ENCODE measurements around the gene PDS5B.

PDS5B gene

DNA sequence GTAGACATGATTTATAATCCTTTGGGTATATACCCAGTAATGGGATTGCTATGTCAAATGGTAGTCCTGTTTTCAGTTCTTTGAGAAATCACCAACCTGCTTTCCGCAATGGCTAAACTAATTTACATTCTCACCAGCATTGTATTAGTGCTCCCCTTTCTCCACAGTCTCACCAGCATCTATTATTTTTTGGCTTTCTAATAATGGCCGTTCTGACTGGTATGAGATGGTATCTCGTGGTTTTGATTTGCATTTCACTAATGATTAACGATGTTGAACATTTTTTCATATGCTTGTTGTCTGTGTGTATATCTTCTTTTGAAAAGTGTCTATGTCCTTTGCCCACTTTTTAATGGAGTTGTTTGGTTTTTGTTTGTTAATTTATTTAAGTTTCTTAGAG lies 165.1 kb downstream of the PDS5B start:
- peaks cover 17% of the 10 kb centered on the region for H3K36me3 ChIP-seq (ENCODE audit: control insufficient read depth, insufficient read depth, low read length)
- H3K4me1 ChIP-seq (ENCODE audit: control insufficient read depth, insufficient read depth, low read length), result no peaks in the 10 kb centered on the region
- H3K4me3 ChIP-seq (ENCODE audit: low read depth, low read length), result no peak overlapping the region

GRCh38 chr13:32752311-32752710 lies 166.1 kb downstream of the PDS5B start:
- no peaks in the 10 kb centered on the region for H3K27me3 ChIP-seq (ENCODE audit: control insufficient read depth, insufficient read depth, low read length)
- no peaks in the 10 kb centered on the region for H3K4me1 ChIP-seq (ENCODE audit: control insufficient read depth, insufficient read depth, low read length)
- H3K27ac ChIP-seq (ENCODE audit: low read depth, low read length), result no peak overlapping the region
- H3K9me3 ChIP-seq (ENCODE audit: control insufficient read depth, insufficient read depth, low read depth, low read length), result no peaks in the 10 kb centered on the region
- H3K9ac ChIP-seq (ENCODE audit: low read length), result no peak overlapping the region
- H3K4me3 ChIP-seq (ENCODE audit: low read depth, low read length), result no peak overlapping the region
- H3K36me3 ChIP-seq (ENCODE audit: control insufficient read depth, insufficient read depth, low read length), result peaks cover 14% of the 10 kb centered on the region

More for the DNA sequence above, 165.1 kb downstream of the PDS5B start:
- H3K9me3 ChIP-seq (ENCODE audit: control insufficient read depth, insufficient read depth, low read depth, low read length), result no peaks in the 10 kb centered on the region
- no peak overlapping the region for H3K27ac ChIP-seq (ENCODE audit: low read depth, low read length)
- no peaks in the 10 kb centered on the region for H3K27me3 ChIP-seq (ENCODE audit: control insufficient read depth, insufficient read depth, low read length)
- no peak overlapping the region for H3K9ac ChIP-seq (ENCODE audit: low read length)

GRCh38 chr13:32752997-32753606 lies 166.8 kb downstream of the PDS5B start:
- Histone ChIP-seq H3K27ac (ENCODE audit: low read depth, low read length) (no peak overlapping the region), H3K4me1 (ENCODE audit: control insufficient read depth, insufficient read depth, low read length) (no peaks in the 10 kb centered on the region), H3K9ac (ENCODE audit: low read length) (no peak overlapping the region), H3K27me3 (ENCODE audit: control insufficient read depth, insufficient read depth, low read length) (no peaks in the 10 kb centered on the region), H3K36me3 (ENCODE audit: control insufficient read depth, insufficient read depth, low read length) (peaks cover 11% of the 10 kb centered on the region; the same call in 1 of the 2 replicates), H3K9me3 (ENCODE audit: control insufficient read depth, insufficient read depth, low read depth, low read length) (no peaks in the 10 kb centered on the region), H3K4me3 (ENCODE audit: low read depth, low read length) (no peak overlapping the region)

GRCh38 chr13:32754179-32754578 lies 167.9 kb downstream of the PDS5B start:
- H3K4me3 ChIP-seq (ENCODE audit: low read depth, low read length), result no peak overlapping the region

GRCh38 chr13:32759152-32759551 lies 172.9 kb downstream of the PDS5B start:
- no peak overlapping the region for H3K9ac ChIP-seq (ENCODE audit: low read length)
- no peak overlapping the region for H3K4me3 ChIP-seq (ENCODE audit: low read depth, low read length)
- H3K4me1 ChIP-seq (ENCODE audit: control insufficient read depth, insufficient read depth, low read length), result no peaks in the 10 kb centered on the region
- no peaks in the 10 kb centered on the region for H3K27me3 ChIP-seq (ENCODE audit: control insufficient read depth, insufficient read depth, low read length)
- peaks cover 4% of the 10 kb centered on the region; the same call in 1 of the 2 replicates for H3K9me3 ChIP-seq (ENCODE audit: control insufficient read depth, insufficient read depth, low read depth, low read length)
- H3K36me3 ChIP-seq (ENCODE audit: control insufficient read depth, insufficient read depth, low read length), result peaks cover 27% of the 10 kb centered on the region
- H3K27ac ChIP-seq (ENCODE audit: low read depth, low read length), result no peak overlapping the region

More at GRCh38 chr13:32754179-32754578, 167.9 kb downstream of the PDS5B start:
- H3K27me3 ChIP-seq (ENCODE audit: control insufficient read depth, insufficient read depth, low read length), result no peaks in the 10 kb centered on the region
- H3K9me3 ChIP-seq (ENCODE audit: control insufficient read depth, insufficient read depth, low read depth, low read length), result no peaks in the 10 kb centered on the region
- no peak overlapping the region for H3K27ac ChIP-seq (ENCODE audit: low read depth, low read length)
- no peaks in the 10 kb centered on the region for H3K4me1 ChIP-seq (ENCODE audit: control insufficient read depth, insufficient read depth, low read length)
- no peak overlapping the region for H3K9ac ChIP-seq (ENCODE audit: low read length)
- H3K36me3 ChIP-seq (ENCODE audit: control insufficient read depth, insufficient read depth, low read length), result peaks cover 18% of the 10 kb centered on the region; the same call in 1 of the 2 replicates

GRCh38 chr13:32761472-32761871 lies 175.2 kb downstream of the PDS5B start:
- no peak overlapping the region for H3K27ac ChIP-seq (ENCODE audit: low read depth, low read length)
- H3K27me3 ChIP-seq (ENCODE audit: control insufficient read depth, insufficient read depth, low read length), result no peaks in the 10 kb centered on the region
- no peak overlapping the region for H3K4me3 ChIP-seq (ENCODE audit: low read depth, low read length)
- H3K9me3 ChIP-seq (ENCODE audit: control insufficient read depth, insufficient read depth, low read depth, low read length), result peaks cover 4% of the 10 kb centered on the region; the same call in 1 of the 2 replicates
- no peaks in the 10 kb centered on the region for H3K4me1 ChIP-seq (ENCODE audit: control insufficient read depth, insufficient read depth, low read length)
- peaks cover 27% of the 10 kb centered on the region for H3K36me3 ChIP-seq (ENCODE audit: control insufficient read depth, insufficient read depth, low read length)
- H3K9ac ChIP-seq (ENCODE audit: low read length), result no peak overlapping the region

DNA sequence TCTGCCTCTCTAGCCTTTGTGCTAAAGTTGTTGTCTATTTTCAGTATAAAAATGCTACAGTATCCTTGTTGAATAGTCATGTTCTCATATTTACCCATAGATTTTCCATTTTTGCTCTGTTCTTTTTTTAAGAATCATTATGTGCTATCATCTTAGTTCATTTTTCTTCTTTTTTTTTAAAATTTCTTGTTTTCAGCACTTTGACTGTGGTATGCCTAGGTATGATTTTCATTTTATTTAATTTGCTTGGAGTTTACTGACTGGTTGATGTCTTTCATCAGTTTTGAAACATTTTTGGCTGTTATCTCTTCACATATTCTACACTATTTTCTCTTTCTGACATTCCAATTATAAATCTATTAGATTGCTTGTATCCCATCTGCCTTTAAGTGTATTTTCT lies 192.9 kb downstream of the PDS5B start:
- H3K27me3 ChIP-seq (ENCODE audit: control insufficient read depth, insufficient read depth, low read length), result no peaks in the 10 kb centered on the region
- H3K36me3 ChIP-seq (ENCODE audit: control insufficient read depth, insufficient read depth, low read length), result peaks cover 12% of the 10 kb centered on the region; the same call in 1 of the 2 replicates
- no peaks in the 10 kb centered on the region for H3K9me3 ChIP-seq (ENCODE audit: control insufficient read depth, insufficient read depth, low read depth, low read length)
- no peak overlapping the region for H3K9ac ChIP-seq (ENCODE audit: low read length)
- H3K27ac ChIP-seq (ENCODE audit: low read depth, low read length), result no peak overlapping the region
- H3K4me3 ChIP-seq (ENCODE audit: low read depth, low read length), result no peak overlapping the region
- no peaks in the 10 kb centered on the region for H3K4me1 ChIP-seq (ENCODE audit: control insufficient read depth, insufficient read depth, low read length)

DNA sequence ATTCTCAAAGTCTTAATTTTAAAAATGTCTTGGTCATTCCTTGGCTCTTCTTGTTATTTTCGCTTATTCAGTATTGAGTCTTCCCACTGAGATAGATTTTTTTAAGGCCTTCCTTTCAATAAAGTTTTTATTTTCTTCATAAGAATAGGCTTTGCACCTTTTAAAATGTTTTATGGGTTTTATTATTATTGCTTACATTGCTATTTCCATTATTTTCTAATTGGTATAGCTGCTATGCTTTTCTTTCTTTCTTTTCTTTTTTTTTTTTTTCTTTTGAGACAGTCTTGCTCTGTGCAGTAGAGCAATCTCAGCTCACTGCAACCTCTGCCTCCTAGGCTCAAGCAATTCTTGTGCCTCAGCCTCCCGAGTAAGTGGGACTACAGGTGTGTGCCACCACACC lies 195.7 kb downstream of the PDS5B start:
- H3K4me1 ChIP-seq (ENCODE audit: control insufficient read depth, insufficient read depth, low read length), result no peaks in the 10 kb centered on the region
- no peak overlapping the region for H3K27ac ChIP-seq (ENCODE audit: low read depth, low read length)
- H3K36me3 ChIP-seq (ENCODE audit: control insufficient read depth, insufficient read depth, low read length), result peaks cover 4% of the 10 kb centered on the region; the same call in 1 of the 2 replicates
- H3K27me3 ChIP-seq (ENCODE audit: control insufficient read depth, insufficient read depth, low read length), result no peaks in the 10 kb centered on the region
- H3K4me3 ChIP-seq (ENCODE audit: low read depth, low read length), result no peak overlapping the region
- H3K9ac ChIP-seq (ENCODE audit: low read length), result no peak overlapping the region
- H3K9me3 ChIP-seq (ENCODE audit: control insufficient read depth, insufficient read depth, low read depth, low read length), result no peaks in the 10 kb centered on the region

- Histone ChIP-seq H3K9ac (ENCODE audit: low read length) (no peak overlapping the region), H3K4me3 (ENCODE audit: low read depth, low read length) (no peak overlapping the region), H3K9me3 (ENCODE audit: control insufficient read depth, insufficient read depth, low read depth, low read length) (no peaks in the 10 kb centered on the region), H3K27ac (ENCODE audit: low read depth, low read length) (no peak overlapping the region), H3K36me3 (ENCODE audit: control insufficient read depth, insufficient read depth, low read length) (peaks cover 4% of the 10 kb centered on the region; the same call in 1 of the 2 replicates), H3K27me3 (ENCODE audit: control insufficient read depth, insufficient read depth, low read length) (no peaks in the 10 kb centered on the region), H3K4me1 (ENCODE audit: control insufficient read depth, insufficient read depth, low read length) (no peaks in the 10 kb centered on the region)
These were observed 196.8 kb downstream of the PDS5B start for GRCh38 chr13:32783067-32783466.

DNA sequence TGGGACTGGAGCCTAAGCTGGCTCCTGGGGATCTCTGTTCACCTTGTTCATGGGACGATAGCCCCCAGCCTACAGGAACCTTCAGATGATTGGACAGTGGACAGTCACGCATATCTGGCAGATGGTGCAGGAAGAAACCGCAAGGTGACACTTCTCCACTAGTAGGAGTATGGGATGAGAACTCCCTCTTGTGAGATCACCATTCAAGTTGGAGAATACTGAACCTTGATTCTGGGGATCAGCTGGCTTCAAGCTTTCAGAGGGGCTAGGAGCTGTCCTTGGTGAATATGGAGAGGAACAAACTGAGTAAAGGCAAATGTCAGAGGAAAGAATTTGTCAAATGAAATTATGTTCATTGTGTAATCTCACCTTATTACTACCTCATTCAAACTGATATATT lies 204.5 kb downstream of the PDS5B start:
- Histone ChIP-seq H3K27me3 (ENCODE audit: control insufficient read depth, insufficient read depth, low read length) (no peaks in the 10 kb centered on the region), H3K4me3 (ENCODE audit: low read depth, low read length) (no peak overlapping the region), H3K4me1 (ENCODE audit: control insufficient read depth, insufficient read depth, low read length) (no peaks in the 10 kb centered on the region), H3K9ac (ENCODE audit: low read length) (no peak overlapping the region), H3K27ac (ENCODE audit: low read depth, low read length) (no peak overlapping the region), H3K9me3 (ENCODE audit: control insufficient read depth, insufficient read depth, low read depth, low read length) (no peaks in the 10 kb centered on the region), H3K36me3 (ENCODE audit: control insufficient read depth, insufficient read depth, low read length) (no peaks in the 10 kb centered on the region)

DNA sequence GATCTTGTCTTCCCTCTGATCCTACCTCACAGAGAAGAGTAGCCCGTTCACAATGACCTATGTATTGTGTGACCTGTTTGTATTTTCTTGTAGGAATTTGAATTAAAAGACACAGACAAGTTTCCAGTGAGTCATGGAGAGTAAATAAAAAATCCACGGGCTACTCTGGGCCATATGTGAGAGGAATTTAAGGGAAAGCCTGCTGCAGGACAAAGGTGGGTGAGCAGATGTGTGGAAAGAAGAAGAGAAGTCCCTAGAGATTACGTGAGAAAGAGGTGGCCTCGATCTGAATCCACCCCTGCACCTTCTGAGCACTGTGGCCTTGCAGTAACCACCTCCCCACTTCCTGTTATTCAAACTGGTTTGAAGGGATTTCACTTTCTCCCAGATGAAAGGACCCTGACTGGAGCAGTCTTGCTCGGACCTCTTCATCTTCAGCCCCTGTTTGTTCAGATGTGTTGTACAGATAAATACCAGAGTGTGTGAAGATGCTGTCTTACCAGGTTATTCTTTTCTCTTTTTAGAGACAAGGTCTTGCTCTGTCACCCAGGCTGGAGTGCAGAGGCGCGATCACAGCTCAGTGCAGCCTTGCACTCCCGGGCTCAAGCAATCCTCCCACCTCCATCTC lies 205.4 kb downstream of the PDS5B start:
- Histone ChIP-seq H3K9me3 (ENCODE audit: control insufficient read depth, insufficient read depth, low read depth, low read length) (no peaks in the 10 kb centered on the region), H3K4me3 (ENCODE audit: low read depth, low read length) (no peak overlapping the region), H3K27ac (ENCODE audit: low read depth, low read length) (no peak overlapping the region), H3K27me3 (ENCODE audit: control insufficient read depth, insufficient read depth, low read length) (no peaks in the 10 kb centered on the region), H3K9ac (ENCODE audit: low read length) (no peak overlapping the region), H3K4me1 (ENCODE audit: control insufficient read depth, insufficient read depth, low read length) (no peaks in the 10 kb centered on the region), H3K36me3 (ENCODE audit: control insufficient read depth, insufficient read depth, low read length) (no peaks in the 10 kb centered on the region)
